ENCODE measurements around the gene BICDL2.

BICDL2 gene

DNA sequence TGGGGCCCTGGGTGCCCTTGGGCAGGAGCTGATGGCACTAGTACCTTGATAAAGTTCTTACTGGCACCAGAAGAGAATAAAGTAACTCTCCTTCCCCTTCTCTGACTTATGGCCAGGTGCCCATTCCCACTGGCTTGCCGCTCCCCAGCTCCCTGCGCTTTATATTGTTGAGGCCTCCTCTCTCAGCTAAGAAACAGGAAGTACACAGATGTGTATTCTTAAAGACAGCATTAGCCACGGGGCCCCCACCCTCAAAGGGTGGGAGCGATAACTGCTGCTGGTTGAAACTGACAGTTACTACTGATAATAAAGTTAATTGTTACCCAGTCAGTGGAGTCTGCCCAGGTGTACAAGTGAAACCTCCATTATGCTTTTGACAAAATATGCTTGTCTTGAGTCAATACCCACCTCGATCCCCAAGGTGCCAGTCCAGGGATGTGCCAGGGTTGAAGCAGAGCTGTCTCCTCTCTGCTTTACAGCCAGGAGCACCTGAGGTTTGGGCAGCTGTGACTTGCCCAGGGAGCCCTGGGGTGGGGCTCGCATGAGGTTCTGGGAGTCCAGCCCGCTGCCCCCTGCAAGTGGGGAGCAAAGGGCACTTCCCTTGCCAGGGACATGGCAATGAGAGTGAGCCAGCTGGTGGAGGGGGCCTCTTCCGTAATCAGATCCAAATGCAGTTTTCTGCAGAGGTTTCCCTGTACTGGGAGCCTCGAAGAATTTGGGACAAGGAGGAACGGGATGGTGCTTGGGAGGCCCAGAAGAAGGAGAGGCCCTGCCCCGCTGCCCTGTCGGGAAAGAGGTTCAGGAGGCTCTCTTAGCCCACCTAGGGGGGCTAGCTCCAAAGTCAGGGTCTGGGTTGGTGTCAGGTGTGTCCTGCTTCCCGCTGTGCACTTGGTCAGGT is 29.4 kb downstream of the BICDL2 start:
- no peak for ATAC-seq
- TF ChIP-seq ZNF8 (CRISPR knock-in tag; IDR thresholded peaks at IDR 0.05) = no peak
- TF ChIP-seq PPARA (CRISPR knock-in tag; IDR thresholded peaks at IDR 0.05; ENCODE audit: borderline replicate concordance) = no peak
- no peak for TF ChIP-seq ZFP3 (CRISPR knock-in tag; IDR thresholded peaks at IDR 0.05)
- no peak for TF ChIP-seq ZFP30 (CRISPR knock-in tag; IDR thresholded peaks at IDR 0.05)
- TF ChIP-seq TCF4 (CRISPR knock-in tag; IDR thresholded peaks at IDR 0.05; ENCODE audit: borderline replicate concordance) = no peak
- TF ChIP-seq GLIS3 (CRISPR knock-in tag; IDR thresholded peaks at IDR 0.05) = no peak
- TF ChIP-seq TSHZ2 (CRISPR knock-in tag; IDR thresholded peaks at IDR 0.05) = no peak
- TF ChIP-seq, protein P1, sequence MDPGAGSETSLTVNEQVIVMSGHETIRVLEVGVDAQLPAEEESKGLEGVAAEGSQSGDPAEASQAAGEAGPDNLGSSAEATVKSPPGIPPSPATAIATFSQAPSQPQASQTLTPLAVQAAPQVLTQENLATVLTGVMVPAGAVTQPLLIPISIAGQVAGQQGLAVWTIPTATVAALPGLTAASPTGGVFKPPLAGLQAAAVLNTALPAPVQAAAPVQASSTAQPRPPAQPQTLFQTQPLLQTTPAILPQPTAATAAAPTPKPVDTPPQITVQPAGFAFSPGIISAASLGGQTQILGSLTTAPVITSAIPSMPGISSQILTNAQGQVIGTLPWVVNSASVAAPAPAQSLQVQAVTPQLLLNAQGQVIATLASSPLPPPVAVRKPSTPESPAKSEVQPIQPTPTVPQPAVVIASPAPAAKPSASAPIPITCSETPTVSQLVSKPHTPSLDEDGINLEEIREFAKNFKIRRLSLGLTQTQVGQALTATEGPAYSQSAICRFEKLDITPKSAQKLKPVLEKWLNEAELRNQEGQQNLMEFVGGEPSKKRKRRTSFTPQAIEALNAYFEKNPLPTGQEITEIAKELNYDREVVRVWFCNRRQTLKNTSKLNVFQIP (CRISPR knock-in tag; IDR thresholded peaks at IDR 0.05; ENCODE audit: borderline replicate concordance, low read depth) = no peak
- no peak for TF ChIP-seq ARNTL (CRISPR knock-in tag; IDR thresholded peaks at IDR 0.05; ENCODE audit: borderline replicate concordance, low read depth)
- TF ChIP-seq, protein P2, sequence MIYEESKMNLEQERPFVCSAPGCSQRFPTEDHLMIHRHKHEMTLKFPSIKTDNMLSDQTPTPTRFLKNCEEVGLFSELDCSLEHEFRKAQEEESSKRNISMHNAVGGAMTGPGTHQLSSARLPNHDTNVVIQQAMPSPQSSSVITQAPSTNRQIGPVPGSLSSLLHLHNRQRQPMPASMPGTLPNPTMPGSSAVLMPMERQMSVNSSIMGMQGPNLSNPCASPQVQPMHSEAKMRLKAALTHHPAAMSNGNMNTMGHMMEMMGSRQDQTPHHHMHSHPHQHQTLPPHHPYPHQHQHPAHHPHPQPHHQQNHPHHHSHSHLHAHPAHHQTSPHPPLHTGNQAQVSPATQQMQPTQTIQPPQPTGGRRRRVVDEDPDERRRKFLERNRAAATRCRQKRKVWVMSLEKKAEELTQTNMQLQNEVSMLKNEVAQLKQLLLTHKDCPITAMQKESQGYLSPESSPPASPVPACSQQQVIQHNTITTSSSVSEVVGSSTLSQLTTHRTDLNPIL (CRISPR knock-in tag; IDR thresholded peaks at IDR 0.05; ENCODE audit: low read depth) = no peak
- no peak for TF ChIP-seq ESRRG (CRISPR knock-in tag; IDR thresholded peaks at IDR 0.05)
- no peak for TF ChIP-seq TOX (CRISPR knock-in tag; IDR thresholded peaks at IDR 0.05; ENCODE audit: borderline replicate concordance)

GRCh38 chr16:3004781-3005284 is 31.9 kb downstream of the BICDL2 start:
- no peak for ATAC-seq

GRCh38 chr16:3004319-3004718 is 32.4 kb downstream of the BICDL2 start:
- ATAC-seq = no peak
- TF ChIP-seq OSR1 (CRISPR knock-in tag; IDR thresholded peaks at IDR 0.05) (no peak), BACH2 (CRISPR knock-in tag; IDR thresholded peaks at IDR 0.05; ENCODE audit: borderline replicate concordance) (no peak), ZNF70 (CRISPR knock-in tag; IDR thresholded peaks at IDR 0.05) (no peak), ZNF565 (CRISPR knock-in tag; conservative IDR thresholded peaks at IDR 0.05; ENCODE audit: low read depth) (no peak), CSDC2 (CRISPR knock-in tag; IDR thresholded peaks at IDR 0.05) (no peak), ZNF8 (CRISPR knock-in tag; IDR thresholded peaks at IDR 0.05) (no peak), PATZ1 (CRISPR knock-in tag; IDR thresholded peaks at IDR 0.05; ENCODE audit: borderline replicate concordance) (no peak), TOX (CRISPR knock-in tag; IDR thresholded peaks at IDR 0.05; ENCODE audit: borderline replicate concordance) (no peak), ESRRG (CRISPR knock-in tag; IDR thresholded peaks at IDR 0.05) (no peak), ZC3H10 (CRISPR knock-in tag; IDR thresholded peaks at IDR 0.05) (no peak), ZFP3 (CRISPR knock-in tag; IDR thresholded peaks at IDR 0.05) (no peak), ZFP30 (CRISPR knock-in tag; IDR thresholded peaks at IDR 0.05) (no peak), ISL1 (CRISPR knock-in tag; IDR thresholded peaks at IDR 0.05) (no peak), PPARA (CRISPR knock-in tag; IDR thresholded peaks at IDR 0.05; ENCODE audit: borderline replicate concordance) (no peak)

More at GRCh38 chr16:3004781-3005284, 31.9 kb downstream of the BICDL2 start:
- no peak for TF ChIP-seq ISL1 (CRISPR knock-in tag; IDR thresholded peaks at IDR 0.05)
- TF ChIP-seq TOX (CRISPR knock-in tag; IDR thresholded peaks at IDR 0.05; ENCODE audit: borderline replicate concordance) = no peak
- no peak for TF ChIP-seq ZFP30 (CRISPR knock-in tag; IDR thresholded peaks at IDR 0.05)
- TF ChIP-seq CSRNP3 (CRISPR knock-in tag; IDR thresholded peaks at IDR 0.05) = no peak
- no peak for TF ChIP-seq ZFP3 (CRISPR knock-in tag; IDR thresholded peaks at IDR 0.05)
- TF ChIP-seq, protein P2 (CRISPR knock-in tag; IDR thresholded peaks at IDR 0.05; ENCODE audit: low read depth) = no peak
- TF ChIP-seq GLIS3 (CRISPR knock-in tag; IDR thresholded peaks at IDR 0.05) = no peak

All from SK-N-SH treated with all-trans-retinoic acid at 6 μM for 48 hours (cell line).